GM12872 (cell line): ENCODE results near the gene RBM19.

ENCODE experiments used
- TF ChIP-seq, protein P1 (sequence below): IDR thresholded peaks from 3 replicates; pipeline ENCODE4 v1.5.1; 2011; ENCODE audit warnings: low read depth, mild to moderate bottlenecking, low read length, moderate library complexity; ENCODE audit not compliant: insufficient read depth

RBM19 gene

DNA sequence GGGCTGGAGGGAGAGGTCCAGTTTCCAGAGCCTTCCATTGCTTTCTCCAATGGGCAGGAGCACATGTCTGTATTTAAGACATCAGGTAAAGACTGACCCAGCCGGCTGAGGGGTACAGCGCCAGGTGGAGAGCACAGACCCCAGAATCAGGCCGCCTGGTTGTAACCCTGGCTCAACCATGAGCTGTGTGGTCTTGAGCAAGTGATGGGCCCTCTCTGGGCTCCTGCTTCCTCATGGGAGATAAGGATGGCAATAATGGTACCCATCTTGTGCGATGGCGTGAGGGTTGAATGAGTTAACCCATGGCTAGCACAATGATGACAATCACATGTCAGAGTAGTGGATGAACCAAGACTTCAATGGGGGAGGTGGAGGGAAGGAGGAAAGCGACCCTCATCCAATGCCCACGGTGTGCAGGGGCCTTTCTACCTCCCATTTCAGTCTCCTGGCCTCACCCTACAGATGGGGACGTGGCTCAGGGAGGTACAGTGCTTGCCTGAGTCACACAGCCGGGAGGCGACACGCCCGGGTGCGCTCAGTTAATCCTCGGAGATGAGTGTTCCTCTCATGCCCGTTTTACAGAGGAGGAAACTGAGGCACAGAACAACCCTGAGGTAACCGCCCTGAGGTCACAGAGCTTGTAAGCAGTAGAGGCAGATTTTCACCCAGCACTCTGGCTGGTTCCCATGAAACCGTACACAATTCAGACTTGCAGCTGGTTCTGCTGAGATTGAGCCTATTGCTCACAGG is 163.9 kb downstream of the RBM19 start:
- TF ChIP-seq, protein P1, sequence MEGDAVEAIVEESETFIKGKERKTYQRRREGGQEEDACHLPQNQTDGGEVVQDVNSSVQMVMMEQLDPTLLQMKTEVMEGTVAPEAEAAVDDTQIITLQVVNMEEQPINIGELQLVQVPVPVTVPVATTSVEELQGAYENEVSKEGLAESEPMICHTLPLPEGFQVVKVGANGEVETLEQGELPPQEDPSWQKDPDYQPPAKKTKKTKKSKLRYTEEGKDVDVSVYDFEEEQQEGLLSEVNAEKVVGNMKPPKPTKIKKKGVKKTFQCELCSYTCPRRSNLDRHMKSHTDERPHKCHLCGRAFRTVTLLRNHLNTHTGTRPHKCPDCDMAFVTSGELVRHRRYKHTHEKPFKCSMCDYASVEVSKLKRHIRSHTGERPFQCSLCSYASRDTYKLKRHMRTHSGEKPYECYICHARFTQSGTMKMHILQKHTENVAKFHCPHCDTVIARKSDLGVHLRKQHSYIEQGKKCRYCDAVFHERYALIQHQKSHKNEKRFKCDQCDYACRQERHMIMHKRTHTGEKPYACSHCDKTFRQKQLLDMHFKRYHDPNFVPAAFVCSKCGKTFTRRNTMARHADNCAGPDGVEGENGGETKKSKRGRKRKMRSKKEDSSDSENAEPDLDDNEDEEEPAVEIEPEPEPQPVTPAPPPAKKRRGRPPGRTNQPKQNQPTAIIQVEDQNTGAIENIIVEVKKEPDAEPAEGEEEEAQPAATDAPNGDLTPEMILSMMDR, result no peak

DNA sequence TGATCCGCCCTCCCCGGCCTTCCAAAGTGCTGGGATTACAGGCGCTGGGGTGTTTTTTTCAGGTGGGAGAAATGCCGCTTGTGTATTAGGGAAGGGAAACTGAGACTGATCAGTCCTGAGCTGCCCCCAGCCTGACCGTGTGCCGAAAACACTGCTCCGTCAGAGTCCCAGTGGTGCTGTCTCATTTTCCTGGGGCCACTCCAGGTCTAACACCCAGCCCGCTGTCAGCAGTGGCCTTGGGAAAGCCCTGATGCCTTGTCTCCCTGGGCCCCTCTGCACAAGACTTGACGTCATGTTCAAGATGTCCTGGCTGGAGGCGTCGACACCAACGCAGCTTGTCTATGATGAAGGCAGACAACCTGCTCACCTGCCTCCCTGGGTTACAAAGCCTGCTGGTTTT is 165.9 kb downstream of the RBM19 start:
- TF ChIP-seq, protein P1, result no peak

DNA sequence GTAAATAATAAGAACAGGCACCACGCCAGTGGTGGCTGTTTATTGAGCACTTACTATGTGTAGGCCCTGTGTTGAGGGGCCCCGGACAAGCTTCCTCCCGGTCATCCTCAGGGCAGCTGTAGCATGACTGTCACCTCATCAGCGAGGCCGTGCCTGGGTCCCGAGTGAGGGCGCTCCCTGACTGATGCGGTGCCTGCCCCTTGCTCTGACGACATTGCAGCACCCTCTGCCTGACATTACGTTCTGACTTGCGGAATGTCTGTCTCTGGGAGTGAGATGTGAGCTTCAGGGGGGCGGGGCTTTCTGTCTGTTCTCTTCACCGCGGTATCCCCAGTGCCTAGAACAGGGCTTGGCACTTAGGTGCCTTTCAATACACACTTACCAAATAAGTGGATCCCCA is 167.6 kb downstream of the RBM19 start:
- TF ChIP-seq, protein P1, result no peak

DNA sequence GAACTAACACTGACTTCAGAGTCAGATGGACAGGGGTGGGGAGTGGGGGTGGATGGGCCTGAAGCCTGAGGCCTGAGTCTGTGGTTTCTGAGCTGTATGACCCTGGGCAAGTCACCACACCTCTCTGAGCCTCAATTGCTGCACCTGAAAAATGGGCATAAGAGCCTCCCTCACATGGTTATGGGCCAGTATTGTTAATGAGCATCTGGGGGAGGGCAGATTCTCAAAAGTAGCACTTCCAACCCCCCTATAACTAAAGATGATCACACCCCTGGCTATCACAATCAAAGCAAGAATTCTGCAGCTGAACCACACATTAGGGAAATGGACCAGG is 168.6 kb downstream of the RBM19 start:
- TF ChIP-seq, protein P1, result no peak

DNA sequence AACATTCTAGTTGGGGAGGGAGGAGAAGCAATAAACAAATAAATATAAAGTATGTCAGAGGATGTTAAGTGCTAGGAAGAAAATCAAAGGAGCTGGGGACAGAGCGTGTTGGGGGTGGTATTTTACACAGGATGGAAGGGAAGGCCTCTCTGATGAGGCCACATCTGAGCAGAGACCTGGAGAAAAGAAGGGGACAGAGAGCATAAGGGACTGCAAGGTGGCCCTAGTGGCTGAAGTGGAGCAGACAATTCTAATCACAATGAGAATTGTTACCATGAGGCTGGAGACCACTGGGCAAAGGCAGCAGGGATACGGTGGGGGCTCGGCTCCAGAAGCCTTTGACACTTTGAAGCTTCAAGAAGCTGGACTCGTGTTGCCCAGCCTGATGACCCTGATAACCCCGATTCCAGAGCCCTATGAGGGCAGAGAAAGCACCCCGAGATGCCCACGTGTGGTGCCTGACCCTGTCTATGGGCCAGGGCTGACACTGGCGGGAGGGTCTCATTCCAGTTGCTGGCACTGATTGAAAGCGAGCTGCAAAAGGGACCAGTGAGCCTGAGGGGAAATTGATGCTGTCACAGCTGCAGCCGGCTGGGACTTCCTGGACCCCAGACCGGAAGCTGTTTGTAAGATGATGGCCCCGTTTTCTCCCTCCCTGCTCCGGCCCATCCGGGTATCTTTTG is 169.1 kb downstream of the RBM19 start:
- TF ChIP-seq, protein P1, result no peak

DNA sequence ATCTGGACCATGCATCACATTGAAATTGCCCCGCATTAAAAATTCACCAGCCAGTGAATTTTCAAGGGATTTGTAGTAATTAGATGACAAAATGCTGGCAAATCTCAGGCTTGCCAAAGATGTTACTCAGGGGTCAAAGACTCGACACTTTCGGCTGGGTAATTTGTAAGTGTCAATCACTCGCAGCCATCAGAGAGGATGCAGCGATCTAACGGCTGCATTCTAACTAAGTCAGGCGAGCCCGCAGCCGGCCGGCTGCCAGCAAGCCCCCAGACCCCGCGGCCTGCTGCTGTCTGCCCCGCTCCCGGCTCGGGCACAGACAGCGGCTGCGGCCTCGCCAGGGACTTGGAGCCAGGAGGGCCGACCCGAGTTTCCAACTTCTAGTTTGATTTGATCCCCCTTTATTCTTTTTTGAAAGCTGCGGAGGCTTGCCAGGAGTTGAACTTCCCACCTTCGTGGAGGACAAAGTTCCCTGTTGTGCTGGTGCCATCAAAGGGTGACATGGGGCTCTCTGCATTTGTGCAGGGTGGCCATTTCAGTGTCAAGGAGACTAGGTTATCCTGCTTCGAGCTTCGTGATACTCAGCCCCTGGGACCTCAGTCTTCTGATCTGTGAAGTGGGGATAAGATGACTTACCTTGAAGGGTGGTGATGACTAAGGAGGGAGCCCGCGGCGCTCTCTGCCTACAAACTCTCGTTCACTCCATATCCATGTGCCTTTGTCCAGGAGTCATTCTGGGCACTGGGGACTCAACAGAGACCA is 169.9 kb downstream of the RBM19 start:
- TF ChIP-seq, protein P1, result no peak

DNA sequence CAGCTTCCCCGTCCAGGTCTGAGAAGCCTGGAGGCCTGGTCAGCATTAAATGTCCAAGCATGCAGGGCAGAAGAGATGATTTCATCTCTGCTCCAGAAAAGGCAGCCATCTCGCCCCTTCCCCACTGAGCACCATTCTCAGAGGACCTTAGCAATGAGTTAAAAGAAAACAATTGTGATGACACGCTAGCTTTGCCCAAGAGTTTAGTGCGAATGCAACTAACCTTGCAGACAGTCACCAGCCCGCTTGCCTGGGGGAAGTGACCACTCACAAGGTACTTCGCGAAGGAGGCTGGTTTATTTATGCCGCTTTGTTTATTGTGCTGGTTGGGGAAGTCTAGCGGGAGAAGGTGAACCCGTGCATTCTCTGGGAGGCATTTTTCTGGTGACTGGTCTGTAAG is 170.7 kb downstream of the RBM19 start:
- TF ChIP-seq, protein P1, result no peak
